ENCODE data around the gene G6PC1. TPM values are rescaled to one million over a fixed set of nuclear protein-coding genes. Genes with fewer than 3 reads are reported as not detected.
"Not testable (repeated sequence)": the region's sequence is repeated elsewhere in the genome, so short reads cannot be mapped to it uniquely, and the experiment has no call there.

G6PC1 gene
- total and polyA plus RNA-seq, 2 experiments from 2014 or later, result not detected

DNA sequence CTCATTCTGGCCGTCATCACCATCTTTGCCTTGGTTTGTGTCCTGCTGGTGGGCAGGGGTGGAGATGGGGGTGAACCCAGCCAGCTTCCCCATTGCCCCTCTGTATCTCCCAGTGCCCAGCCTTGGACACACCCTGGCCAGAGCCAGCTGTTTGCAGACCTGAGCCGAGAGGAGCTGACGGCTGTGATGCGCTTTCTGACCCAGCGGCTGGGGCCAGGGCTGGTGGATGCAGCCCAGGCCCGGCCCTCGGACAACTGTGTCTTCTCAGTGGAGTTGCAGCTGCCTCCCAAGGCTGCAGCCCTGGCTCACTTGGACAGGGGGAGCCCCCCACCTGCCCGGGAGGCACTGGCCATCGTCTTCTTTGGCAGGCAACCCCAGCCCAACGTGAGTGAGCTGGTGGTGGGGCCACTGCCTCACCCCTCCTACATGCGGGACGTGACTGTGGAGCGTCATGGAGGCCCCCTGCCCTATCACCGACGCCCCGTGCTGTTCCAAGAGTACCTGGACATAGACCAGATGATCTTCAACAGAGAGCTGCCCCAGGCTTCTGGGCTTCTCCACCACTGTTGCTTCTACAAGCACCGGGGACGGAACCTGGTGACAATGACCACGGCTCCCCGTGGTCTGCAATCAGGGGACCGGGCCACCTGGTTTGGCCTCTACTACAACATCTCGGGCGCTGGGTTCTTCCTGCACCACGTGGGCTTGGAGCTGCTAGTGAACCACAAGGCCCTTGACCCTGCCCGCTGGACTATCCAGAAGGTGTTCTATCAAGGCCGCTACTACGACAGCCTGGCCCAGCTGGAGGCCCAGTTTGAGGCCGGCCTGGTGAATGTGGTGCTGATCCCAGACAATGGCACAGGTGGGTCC lies 49.0 kb upstream of the G6PC1 start:
- not testable (repeated sequence) for H3K4me1 ChIP-seq (ENCODE audit: insufficient read depth); H3K9me2 ChIP-seq (ENCODE audit: insufficient read depth); H4K20me1 ChIP-seq (replicated peaks; ENCODE audit: insufficient read depth); H2AFZ ChIP-seq; H3K27me3 ChIP-seq (ENCODE audit: insufficient read depth); H3K4me1 Mint-ChIP-seq; DNase-seq (ENCODE audit: low spot score); H3K27ac Mint-ChIP-seq; H3K36me3 Mint-ChIP-seq (ENCODE audit: low read depth); H3K4me3 Mint-ChIP-seq; H3K9me3 Mint-ChIP-seq; H3K4me3 ChIP-seq; H3F3A ChIP-seq (replicated peaks; ENCODE audit: low read depth); H3K36me3 ChIP-seq (ENCODE audit: insufficient read depth); ATAC-seq; H3K79me2 ChIP-seq (replicated peaks; ENCODE audit: insufficient read depth); H3K27me3 Mint-ChIP-seq (ENCODE audit: insufficient read depth, low read depth, poor library complexity); H3K27ac ChIP-seq (ENCODE audit: low read depth); H3K4me2 ChIP-seq

DNA sequence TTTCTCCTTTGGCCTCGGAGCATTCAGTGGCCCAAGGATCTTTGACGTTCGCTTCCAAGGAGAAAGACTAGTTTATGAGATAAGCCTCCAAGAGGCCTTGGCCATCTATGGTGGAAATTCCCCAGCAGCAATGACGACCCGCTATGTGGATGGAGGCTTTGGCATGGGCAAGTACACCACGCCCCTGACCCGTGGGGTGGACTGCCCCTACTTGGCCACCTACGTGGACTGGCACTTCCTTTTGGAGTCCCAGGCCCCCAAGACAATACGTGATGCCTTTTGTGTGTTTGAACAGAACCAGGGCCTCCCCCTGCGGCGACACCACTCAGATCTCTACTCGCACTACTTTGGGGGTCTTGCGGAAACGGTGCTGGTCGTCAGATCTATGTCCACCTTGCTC lies 48.2 kb upstream of the G6PC1 start:
- H3F3A ChIP-seq (replicated peaks; ENCODE audit: low read depth), result no peaks in the 10 kb centered on the region
- no peaks in the 10 kb centered on the region for H3K4me1 ChIP-seq (ENCODE audit: insufficient read depth)
- H3K9me2 ChIP-seq (ENCODE audit: insufficient read depth), result no peaks in the 10 kb centered on the region
- H3K4me3 ChIP-seq, result no peak overlapping the region
- no peak for DNase-seq (ENCODE audit: low spot score)
- Mint-ChIP-seq H3K36me3 (ENCODE audit: low read depth) (no peaks in the 10 kb centered on the region; the same call in 1 of the 3 replicates), H3K9me3 (no peaks in the 10 kb centered on the region; the same call in 1 of the 3 replicates), H3K4me3 (no peak overlapping the region), H3K4me1 (peaks cover 2% of the 10 kb centered on the region; the same call in 1 of the 3 replicates), H3K27ac (no peak overlapping the region), H3K27me3 (ENCODE audit: insufficient read depth, low read depth, poor library complexity) (peaks cover 4% of the 10 kb centered on the region)
- H3K27me3 ChIP-seq (ENCODE audit: insufficient read depth), result no peaks in the 10 kb centered on the region
- H3K36me3 ChIP-seq (ENCODE audit: insufficient read depth), result no peaks in the 10 kb centered on the region
- H4K20me1 ChIP-seq (replicated peaks; ENCODE audit: insufficient read depth), result no peaks in the 10 kb centered on the region; the same call in 1 of the 2 replicates
- ATAC-seq, result no peak
- H3K4me2 ChIP-seq, result no peak overlapping the region
- H3K79me2 ChIP-seq (replicated peaks; ENCODE audit: insufficient read depth), result no peaks in the 10 kb centered on the region
- no peak overlapping the region for H2AFZ ChIP-seq
- no peak overlapping the region for H3K27ac ChIP-seq (ENCODE audit: low read depth)
- TF ChIP-seq NANOG (IDR thresholded peaks at IDR 0.05; ENCODE audit: borderline replicate concordance) (no peak), POLR2AphosphoS5 (IDR thresholded peaks at IDR 0.05; ENCODE audit: low read depth) (no peak), CREB1 (CRISPR knock-in tag; IDR thresholded peaks at IDR 0.05; ENCODE audit: low read depth) (no peak), EZH2 (IDR thresholded peaks at IDR 0.05; ENCODE audit: low read depth, unreplicated experiment) (no peak), STAT1 (IDR thresholded peaks at IDR 0.05; ENCODE audit: unreplicated experiment) (no peak), ZNF331 (CRISPR knock-in tag; IDR thresholded peaks at IDR 0.05; ENCODE audit: low read depth) (no peak), JUNB (IDR thresholded peaks at IDR 0.05; ENCODE audit: unreplicated experiment) (no peak)
- TF ChIP-seq, protein P1, sequence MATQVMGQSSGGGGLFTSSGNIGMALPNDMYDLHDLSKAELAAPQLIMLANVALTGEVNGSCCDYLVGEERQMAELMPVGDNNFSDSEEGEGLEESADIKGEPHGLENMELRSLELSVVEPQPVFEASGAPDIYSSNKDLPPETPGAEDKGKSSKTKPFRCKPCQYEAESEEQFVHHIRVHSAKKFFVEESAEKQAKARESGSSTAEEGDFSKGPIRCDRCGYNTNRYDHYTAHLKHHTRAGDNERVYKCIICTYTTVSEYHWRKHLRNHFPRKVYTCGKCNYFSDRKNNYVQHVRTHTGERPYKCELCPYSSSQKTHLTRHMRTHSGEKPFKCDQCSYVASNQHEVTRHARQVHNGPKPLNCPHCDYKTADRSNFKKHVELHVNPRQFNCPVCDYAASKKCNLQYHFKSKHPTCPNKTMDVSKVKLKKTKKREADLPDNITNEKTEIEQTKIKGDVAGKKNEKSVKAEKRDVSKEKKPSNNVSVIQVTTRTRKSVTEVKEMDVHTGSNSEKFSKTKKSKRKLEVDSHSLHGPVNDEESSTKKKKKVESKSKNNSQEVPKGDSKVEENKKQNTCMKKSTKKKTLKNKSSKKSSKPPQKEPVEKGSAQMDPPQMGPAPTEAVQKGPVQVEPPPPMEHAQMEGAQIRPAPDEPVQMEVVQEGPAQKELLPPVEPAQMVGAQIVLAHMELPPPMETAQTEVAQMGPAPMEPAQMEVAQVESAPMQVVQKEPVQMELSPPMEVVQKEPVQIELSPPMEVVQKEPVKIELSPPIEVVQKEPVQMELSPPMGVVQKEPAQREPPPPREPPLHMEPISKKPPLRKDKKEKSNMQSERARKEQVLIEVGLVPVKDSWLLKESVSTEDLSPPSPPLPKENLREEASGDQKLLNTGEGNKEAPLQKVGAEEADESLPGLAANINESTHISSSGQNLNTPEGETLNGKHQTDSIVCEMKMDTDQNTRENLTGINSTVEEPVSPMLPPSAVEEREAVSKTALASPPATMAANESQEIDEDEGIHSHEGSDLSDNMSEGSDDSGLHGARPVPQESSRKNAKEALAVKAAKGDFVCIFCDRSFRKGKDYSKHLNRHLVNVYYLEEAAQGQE (IDR thresholded peaks at IDR 0.05; ENCODE audit: unreplicated experiment), result no peak
- TF ChIP-seq, protein P2, sequence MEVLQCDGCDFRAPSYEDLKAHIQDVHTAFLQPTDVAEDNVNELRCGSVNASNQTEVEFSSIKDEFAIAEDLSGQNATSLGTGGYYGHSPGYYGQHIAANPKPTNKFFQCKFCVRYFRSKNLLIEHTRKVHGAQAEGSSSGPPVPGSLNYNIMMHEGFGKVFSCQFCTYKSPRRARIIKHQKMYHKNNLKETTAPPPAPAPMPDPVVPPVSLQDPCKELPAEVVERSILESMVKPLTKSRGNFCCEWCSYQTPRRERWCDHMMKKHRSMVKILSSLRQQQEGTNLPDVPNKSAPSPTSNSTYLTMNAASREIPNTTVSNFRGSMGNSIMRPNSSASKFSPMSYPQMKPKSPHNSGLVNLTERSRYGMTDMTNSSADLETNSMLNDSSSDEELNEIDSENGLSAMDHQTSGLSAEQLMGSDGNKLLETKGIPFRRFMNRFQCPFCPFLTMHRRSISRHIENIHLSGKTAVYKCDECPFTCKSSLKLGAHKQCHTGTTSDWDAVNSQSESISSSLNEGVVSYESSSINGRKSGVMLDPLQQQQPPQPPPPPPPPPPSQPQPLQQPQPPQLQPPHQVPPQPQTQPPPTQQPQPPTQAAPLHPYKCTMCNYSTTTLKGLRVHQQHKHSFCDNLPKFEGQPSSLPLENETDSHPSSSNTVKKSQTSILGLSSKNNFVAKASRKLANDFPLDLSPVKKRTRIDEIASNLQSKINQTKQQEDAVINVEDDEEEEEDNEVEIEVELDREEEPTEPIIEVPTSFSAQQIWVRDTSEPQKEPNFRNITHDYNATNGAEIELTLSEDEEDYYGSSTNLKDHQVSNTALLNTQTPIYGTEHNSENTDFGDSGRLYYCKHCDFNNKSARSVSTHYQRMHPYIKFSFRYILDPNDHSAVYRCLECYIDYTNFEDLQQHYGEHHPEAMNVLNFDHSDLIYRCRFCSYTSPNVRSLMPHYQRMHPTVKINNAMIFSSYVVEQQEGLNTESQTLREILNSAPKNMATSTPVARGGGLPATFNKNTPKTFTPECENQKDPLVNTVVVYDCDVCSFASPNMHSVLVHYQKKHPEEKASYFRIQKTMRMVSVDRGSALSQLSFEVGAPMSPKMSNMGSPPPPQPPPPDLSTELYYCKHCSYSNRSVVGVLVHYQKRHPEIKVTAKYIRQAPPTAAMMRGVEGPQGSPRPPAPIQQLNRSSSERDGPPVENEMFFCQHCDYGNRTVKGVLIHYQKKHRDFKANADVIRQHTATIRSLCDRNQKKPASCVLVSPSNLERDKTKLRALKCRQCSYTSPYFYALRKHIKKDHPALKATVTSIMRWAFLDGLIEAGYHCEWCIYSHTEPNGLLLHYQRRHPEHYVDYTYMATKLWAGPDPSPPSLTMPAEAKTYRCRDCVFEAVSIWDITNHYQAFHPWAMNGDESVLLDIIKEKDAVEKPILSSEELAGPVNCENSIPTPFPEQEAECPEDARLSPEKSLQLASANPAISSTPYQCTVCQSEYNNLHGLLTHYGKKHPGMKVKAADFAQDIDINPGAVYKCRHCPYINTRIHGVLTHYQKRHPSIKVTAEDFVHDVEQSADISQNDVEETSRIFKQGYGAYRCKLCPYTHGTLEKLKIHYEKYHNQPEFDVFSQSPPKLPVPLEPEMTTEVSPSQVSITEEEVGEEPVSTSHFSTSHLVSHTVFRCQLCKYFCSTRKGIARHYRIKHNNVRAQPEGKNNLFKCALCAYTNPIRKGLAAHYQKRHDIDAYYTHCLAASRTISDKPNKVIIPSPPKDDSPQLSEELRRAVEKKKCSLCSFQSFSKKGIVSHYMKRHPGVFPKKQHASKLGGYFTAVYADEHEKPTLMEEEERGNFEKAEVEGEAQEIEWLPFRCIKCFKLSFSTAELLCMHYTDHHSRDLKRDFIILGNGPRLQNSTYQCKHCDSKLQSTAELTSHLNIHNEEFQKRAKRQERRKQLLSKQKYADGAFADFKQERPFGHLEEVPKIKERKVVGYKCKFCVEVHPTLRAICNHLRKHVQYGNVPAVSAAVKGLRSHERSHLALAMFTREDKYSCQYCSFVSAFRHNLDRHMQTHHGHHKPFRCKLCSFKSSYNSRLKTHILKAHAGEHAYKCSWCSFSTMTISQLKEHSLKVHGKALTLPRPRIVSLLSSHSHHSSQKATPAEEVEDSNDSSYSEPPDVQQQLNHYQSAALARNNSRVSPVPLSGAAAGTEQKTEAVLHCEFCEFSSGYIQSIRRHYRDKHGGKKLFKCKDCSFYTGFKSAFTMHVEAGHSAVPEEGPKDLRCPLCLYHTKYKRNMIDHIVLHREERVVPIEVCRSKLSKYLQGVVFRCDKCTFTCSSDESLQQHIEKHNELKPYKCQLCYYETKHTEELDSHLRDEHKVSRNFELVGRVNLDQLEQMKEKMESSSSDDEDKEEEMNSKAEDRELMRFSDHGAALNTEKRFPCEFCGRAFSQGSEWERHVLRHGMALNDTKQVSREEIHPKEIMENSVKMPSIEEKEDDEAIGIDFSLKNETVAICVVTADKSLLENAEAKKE (CRISPR knock-in tag; IDR thresholded peaks at IDR 0.05), result no peak
- TF ChIP-seq, protein P3, sequence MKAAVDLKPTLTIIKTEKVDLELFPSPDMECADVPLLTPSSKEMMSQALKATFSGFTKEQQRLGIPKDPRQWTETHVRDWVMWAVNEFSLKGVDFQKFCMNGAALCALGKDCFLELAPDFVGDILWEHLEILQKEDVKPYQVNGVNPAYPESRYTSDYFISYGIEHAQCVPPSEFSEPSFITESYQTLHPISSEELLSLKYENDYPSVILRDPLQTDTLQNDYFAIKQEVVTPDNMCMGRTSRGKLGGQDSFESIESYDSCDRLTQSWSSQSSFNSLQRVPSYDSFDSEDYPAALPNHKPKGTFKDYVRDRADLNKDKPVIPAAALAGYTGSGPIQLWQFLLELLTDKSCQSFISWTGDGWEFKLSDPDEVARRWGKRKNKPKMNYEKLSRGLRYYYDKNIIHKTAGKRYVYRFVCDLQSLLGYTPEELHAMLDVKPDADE (IDR thresholded peaks at IDR 0.05), result no peak
